ENCODE data around the gene LIN37.

GRCh38 chr19:35734273-35734672 lies 14.1 kb upstream of the LIN37 start:
- no peak for TF ChIP-seq CBX3 (IDR thresholded peaks at IDR 0.05; ENCODE audit: low read depth)
- no peak for TF ChIP-seq CTCF (IDR thresholded peaks at IDR 0.05 in 2 of 3, conservative IDR thresholded peaks at IDR 0.05 in 1 of 3; ENCODE audit: borderline replicate concordance in 1 of 3, insufficient read depth in 1 of 3, low read depth in 2 of 3, low read length in 2 of 3)

Measured in HCT116 (cell line).